Urinary bladder (tissue), 4 donors: ENCODE results near the gene FOXP1. TPM values are rescaled to one million over a fixed set of nuclear protein-coding genes. Genes with fewer than 3 reads are reported as not detected.

Source experiments
- DNase-seq: peaks from one replicate; pipeline ENCODE4 v3.0.0-alpha.2; 2015; ENCODE audit errors: extremely low spot score
- H3K27ac ChIP-seq: one replicate; pipeline ENCODE4 v1.5.1; 2013; ENCODE audit warnings: low read depth, mild to moderate bottlenecking, moderate library complexity
- H3K36me3 ChIP-seq: one replicate; pipeline ENCODE4 v1.6.1; 2013; ENCODE audit warnings: mild to moderate bottlenecking, moderate library complexity; ENCODE audit not compliant: insufficient read depth
- H3K4me1 ChIP-seq: one replicate; pipeline ENCODE4 v1.6.1; 2013; ENCODE audit warnings: mild to moderate bottlenecking, moderate library complexity; ENCODE audit not compliant: insufficient read depth
- H3K4me3 ChIP-seq: one replicate; pipeline ENCODE4 v1.5.1; 2013; ENCODE audit warnings: low read depth, low read length
- WGBS: extraction: QIAGEN DNeasy Blood & Tissue Kit; methylation state at CpG from one replicate; pipeline ENCODE4 v1.1.7; 2013; 5-methylcytosine and 5-hydroxymethylcytosine counted together
- polyA plus RNA-seq: library from polyadenylated mRNA; stranded (reverse); fragments of 200-250 nt; gene quantifications from one replicate; pipeline ENCODE4 v1.2.3, GENCODE V29; 2013
- total RNA-seq: library from RNA; depleted of rRNA; stranded (reverse); fragments of >200 nt; gene quantifications from one replicate; pipeline ENCODE4 v1.2.3, GENCODE V29; 2014
- donor health status: healthy with polysubstance abuse.
- donor health status: healthy.

FOXP1 gene
- total and polyA plus RNA-seq, 2 donors = 27.4 to 176 TPM

- H3K27ac ChIP-seq = no peak overlapping the region
- DNase-seq = no peak
- H3K4me1 ChIP-seq = no peaks in the 10 kb centered on the region
Observed at GRCh38 chr3:71566776-71567175, 16.8 kb downstream of the FOXP1 start.

GRCh38 chr3:71565976-71566375 lies 17.6 kb downstream of the FOXP1 start:
- DNase-seq = no peak
- no peak overlapping the region for H3K27ac ChIP-seq
- H3K36me3 ChIP-seq = no peaks in the 10 kb centered on the region
- WGBS = 84% methylated on average over 8 of the region's 8 CpGs
- no peaks in the 10 kb centered on the region for H3K4me1 ChIP-seq
- H3K4me3 ChIP-seq = no peak overlapping the region

More at GRCh38 chr3:71566776-71567175, 16.8 kb downstream of the FOXP1 start:
- H3K36me3 ChIP-seq = no peaks in the 10 kb centered on the region
- H3K4me3 ChIP-seq = no peak overlapping the region

DNA sequence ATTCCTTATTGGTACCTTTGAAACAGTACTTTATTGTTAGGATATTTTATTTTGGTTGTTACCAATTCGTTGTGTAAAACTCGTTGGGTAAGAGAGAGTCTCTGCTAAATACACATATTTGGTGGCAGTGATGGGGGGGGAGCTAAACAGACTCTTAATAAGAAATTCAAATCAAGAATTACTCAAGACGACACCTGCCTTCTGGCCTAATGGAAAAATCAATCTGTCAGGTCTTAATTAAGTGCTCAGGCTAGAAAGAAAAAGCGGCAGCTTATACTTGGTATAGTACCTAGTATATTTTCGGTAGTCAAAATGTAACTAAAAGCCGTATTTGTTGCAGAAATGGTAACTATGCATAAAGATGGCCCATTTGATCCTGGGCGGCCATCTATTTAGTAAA lies 18.2 kb downstream of the FOXP1 start:
- no peak for DNase-seq
- Histone ChIP-seq H3K27ac (no peak overlapping the region), H3K36me3 (no peaks in the 10 kb centered on the region), H3K4me3 (no peak overlapping the region), H3K4me1 (no peaks in the 10 kb centered on the region)
- WGBS = 92% methylated on average over 7 of the region's 7 CpGs

DNA sequence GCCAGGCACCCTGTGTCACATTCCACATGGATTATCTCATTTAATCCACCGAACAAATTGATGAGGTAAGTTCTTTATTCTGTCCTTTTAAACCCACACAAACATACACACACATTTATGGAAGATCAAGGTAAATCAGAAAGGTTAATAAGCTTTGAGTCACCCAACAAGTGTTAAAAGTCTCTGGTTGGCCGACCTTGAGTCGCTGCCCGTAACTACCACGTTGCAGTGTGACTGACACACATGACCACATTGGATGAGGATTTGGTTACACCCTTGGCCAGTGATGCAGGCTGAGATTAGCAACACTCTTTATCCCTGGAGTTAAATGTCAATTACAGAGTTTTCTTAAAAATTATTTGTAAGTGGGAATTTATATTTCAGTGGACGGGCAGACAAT lies 19.2 kb downstream of the FOXP1 start:
- Histone ChIP-seq H3K36me3 (peaks cover 2% of the 10 kb centered on the region), H3K27ac (no peak overlapping the region), H3K4me3 (no peak overlapping the region), H3K4me1 (no peaks in the 10 kb centered on the region)
- WGBS = 88% methylated on average over 6 of the region's 6 CpGs
- no peak for DNase-seq

- WGBS = 85% methylated on average over 3 of the region's 3 CpGs
- Histone ChIP-seq H3K4me1 (no peaks in the 10 kb centered on the region), H3K36me3 (peaks cover 2% of the 10 kb centered on the region), H3K27ac (no peak overlapping the region), H3K4me3 (no peak overlapping the region)
- DNase-seq = no peak
Observed at GRCh38 chr3:71563827-71564226, 19.7 kb downstream of the FOXP1 start.

DNA sequence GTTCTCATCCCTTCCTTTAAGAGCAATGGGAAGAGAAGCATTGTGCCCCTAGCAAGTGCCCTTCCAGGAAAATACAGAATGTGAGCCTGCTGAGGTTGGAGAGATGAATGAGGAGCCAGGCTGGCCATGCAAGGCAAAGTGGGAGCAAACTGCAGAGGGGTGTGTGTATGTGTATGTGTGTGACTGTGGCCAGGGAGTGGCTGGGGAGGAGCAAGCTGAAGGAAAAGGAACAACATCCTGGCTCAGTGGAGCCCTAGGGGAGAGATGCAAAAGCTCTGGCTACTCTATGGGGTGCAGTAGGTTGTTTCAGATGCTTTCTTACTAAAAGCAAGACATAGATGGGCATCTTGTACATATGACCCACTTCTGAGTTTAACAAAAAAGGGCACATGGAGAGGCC lies 20.6 kb downstream of the FOXP1 start:
- Histone ChIP-seq H3K4me1 (no peaks in the 10 kb centered on the region), H3K36me3 (peaks cover 2% of the 10 kb centered on the region), H3K27ac (no peak overlapping the region), H3K4me3 (no peak overlapping the region)
- DNase-seq = no peak

DNA sequence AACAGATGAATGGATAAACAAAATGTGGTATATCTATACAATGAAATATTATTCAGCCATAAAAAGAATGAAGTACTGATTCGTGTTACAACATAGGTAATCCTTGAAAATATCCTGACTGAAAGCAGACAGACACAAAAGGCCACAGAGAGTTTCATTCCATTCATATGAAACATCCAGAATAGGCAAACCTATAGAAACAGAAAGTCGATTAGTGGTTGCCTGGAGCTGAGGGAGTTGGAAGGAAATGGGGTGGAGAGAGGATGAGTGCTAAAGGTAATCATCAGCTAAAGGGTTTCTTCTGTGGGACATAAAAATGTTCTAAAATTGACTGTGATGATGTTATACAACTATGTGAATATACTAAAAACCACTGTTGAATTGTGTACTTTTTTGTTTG lies 22.9 kb downstream of the FOXP1 start:
- Histone ChIP-seq H3K36me3 (peaks cover 2% of the 10 kb centered on the region), H3K4me3 (no peak overlapping the region), H3K27ac (no peak overlapping the region), H3K4me1 (no peaks in the 10 kb centered on the region)
- no peak for DNase-seq
- 95% methylated on average over 2 of the region's 2 CpGs for WGBS

GRCh38 chr3:71559578-71560162 lies 23.9 kb downstream of the FOXP1 start:
- Histone ChIP-seq H3K4me3 (no peak overlapping the region), H3K36me3 (peaks cover 2% of the 10 kb centered on the region), H3K4me1 (no peaks in the 10 kb centered on the region), H3K27ac (no peak overlapping the region)
- WGBS = 93% methylated on average over 4 of the region's 4 CpGs
- DNase-seq = no peak

GRCh38 chr3:71559021-71559420 lies 24.5 kb downstream of the FOXP1 start:
- H3K4me1 ChIP-seq = no peaks in the 10 kb centered on the region
- no peak overlapping the region for H3K27ac ChIP-seq
- DNase-seq = no peak
- no peak overlapping the region for H3K4me3 ChIP-seq
- WGBS = 98% methylated on average over 3 of the region's 3 CpGs
- peaks cover 2% of the 10 kb centered on the region for H3K36me3 ChIP-seq

DNA sequence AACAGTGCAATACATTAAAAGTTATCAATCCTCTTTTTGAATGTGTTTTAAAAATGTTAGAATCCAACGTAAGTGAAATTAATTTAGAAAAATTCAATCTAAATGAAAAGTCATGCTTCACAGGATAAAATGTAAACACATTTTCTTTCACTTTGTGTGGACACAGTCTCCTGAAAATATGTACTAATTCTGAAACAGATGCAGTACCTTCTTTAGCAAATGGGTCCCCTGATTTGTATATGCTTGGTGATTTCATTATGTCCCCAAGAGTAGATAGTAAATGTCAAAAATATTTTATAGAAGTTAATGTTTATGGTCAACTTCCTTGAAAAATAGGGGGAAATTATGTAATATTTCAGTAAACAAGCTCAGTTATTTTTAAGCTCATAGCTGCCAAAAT lies 28.9 kb downstream of the FOXP1 start:
- no peak for DNase-seq
- WGBS = 84% methylated on average over 1 of the region's 1 CpG
- no peak overlapping the region for H3K4me3 ChIP-seq
- H3K27ac ChIP-seq = no peak overlapping the region
- no peaks in the 10 kb centered on the region for H3K36me3 ChIP-seq
- no peaks in the 10 kb centered on the region for H3K4me1 ChIP-seq

GRCh38 chr3:71551311-71551919 lies 32.1 kb downstream of the FOXP1 start:
- WGBS = 82% methylated on average over 3 of the region's 3 CpGs
- no peak for DNase-seq
- Histone ChIP-seq H3K4me1 (no peaks in the 10 kb centered on the region), H3K4me3 (no peak overlapping the region), H3K36me3 (no peaks in the 10 kb centered on the region), H3K27ac (no peak overlapping the region)

GRCh38 chr3:71549951-71550350 lies 33.6 kb downstream of the FOXP1 start:
- Histone ChIP-seq H3K4me3 (no peak overlapping the region), H3K27ac (no peak overlapping the region), H3K36me3 (no peaks in the 10 kb centered on the region), H3K4me1 (no peaks in the 10 kb centered on the region)
- WGBS = 77% methylated on average over 7 of the region's 7 CpGs
- DNase-seq = no peak

- Histone ChIP-seq H3K4me3 (no peak overlapping the region), H3K4me1 (no peaks in the 10 kb centered on the region), H3K27ac (no peak overlapping the region), H3K36me3 (no peaks in the 10 kb centered on the region)
- 91% methylated on average over 4 of the region's 4 CpGs for WGBS
- no peak for DNase-seq
Observed at GRCh38 chr3:71548705-71549384, 34.7 kb downstream of the FOXP1 start.
